ENCODE data around the gene NCCRP1. TPM values are rescaled to one million over a fixed set of nuclear protein-coding genes. Genes with fewer than 3 reads are reported as not detected.
A peak's percentile ranks its signal among the peaks of the same experiment; 100 is the strongest.
"Not testable (repeated sequence)": the region's sequence is repeated elsewhere in the genome, so short reads cannot be mapped to it uniquely, and the experiment has no call there.

Gene NCCRP1
- polyA plus RNA-seq, 3 donors, result 1.3 to 4.5 (median 1.7) TPM

DNA sequence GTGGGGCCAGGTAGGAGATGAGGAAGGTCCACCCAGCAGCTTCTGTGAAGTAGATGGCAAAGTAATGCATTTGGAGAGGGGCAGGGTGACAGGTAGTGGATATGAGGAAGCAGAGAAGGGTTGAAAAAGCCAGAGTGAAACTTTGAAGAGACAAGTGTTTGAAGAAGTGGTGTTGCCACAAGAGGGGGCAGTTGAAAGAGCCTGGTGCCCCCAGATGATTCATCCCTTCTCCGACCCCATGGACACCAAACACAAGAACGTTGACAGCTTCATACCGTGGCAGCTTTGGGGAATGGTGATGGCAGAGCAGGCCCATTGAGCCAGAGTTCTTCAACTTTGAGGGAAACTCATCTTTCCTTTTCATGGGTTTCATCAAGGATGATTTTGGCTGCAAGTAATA is 28.1 kb downstream of the NCCRP1 start:
- DNase-seq (ENCODE audit: extremely low read depth in 1 of 11, low read depth in 9 of 11, low spot score in 4 of 11), result no peak

DNA sequence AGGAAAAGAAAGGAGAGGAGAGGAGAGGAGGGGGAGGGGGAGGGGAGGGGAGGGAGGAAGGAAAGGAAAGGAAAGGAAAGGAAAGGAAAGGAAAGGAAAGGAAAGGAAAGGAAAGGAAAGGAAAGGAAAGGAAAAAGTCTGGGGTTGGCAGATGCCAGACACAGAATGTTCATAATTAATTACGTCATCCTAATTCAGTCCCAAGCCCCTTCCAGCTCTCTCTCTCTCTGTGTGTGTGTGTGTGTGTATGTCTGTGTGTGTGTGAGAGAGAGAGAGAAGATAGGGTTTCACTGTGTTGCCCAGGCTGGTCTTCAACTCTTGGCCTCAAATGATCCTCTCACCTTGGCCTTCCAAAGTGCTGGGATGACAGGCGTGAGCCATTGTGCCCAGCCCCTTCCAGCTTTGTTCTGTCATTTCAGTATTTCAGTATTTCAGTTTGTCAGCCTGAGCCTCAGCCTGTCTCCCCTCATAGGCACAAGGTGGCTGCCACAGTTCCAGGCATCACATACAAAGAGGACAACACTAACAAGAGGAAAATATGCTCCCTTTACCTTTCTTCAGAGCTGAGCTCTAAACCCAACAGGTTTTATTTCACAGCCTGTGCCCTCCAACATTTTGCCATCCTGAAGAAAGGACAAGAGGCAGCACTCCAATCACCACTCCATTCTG is 33.5 kb downstream of the NCCRP1 start:
- DNase-seq (ENCODE audit: extremely low read depth in 1 of 11, low read depth in 9 of 11, low spot score in 4 of 11), result no peak

DNA sequence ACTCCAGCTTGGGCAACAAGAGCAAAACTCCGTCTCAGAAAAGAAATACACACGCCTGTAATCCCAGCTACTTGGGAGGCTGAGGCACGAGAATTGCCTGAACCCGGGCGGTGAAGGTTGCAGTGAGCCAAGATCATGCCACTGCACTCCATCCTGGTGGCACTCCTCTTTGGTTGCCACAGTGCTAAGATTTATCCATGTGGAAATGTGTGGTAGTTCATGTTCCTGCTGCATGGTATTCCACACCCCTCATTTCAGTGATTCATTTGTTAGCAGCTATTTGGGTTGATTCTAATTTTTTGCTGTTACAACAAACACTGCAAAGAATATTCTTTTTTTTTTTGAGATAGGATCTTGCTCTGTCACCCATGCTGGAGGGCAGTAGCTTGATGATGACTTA is 35.9 kb downstream of the NCCRP1 start:
- DNase-seq (ENCODE audit: extremely low read depth in 1 of 11, low read depth in 9 of 11, low spot score in 4 of 11), result no peak

DNA sequence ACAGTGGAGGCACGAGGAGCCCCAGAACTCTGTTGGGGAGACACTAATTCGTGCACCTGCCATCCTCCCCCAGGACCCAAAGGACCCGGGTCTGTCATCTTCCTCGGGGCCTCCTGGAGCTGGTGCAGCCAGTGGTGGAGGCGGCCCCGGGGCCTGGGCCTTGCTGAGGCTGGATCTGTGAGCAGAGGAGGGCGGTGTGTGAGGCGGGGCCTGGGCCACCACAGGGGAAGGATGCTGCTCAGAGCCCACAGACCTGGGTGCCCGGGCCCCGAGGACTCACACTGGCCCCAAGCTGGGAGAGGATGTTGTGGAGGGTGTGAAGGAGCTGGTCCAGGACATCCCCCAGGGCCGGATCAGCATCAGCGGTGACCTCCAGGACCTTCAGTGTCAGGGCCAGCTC is 39.8 kb downstream of the NCCRP1 start:
- no peak for DNase-seq (ENCODE audit: extremely low read depth in 1 of 11, low read depth in 9 of 11, low spot score in 4 of 11)

DNA sequence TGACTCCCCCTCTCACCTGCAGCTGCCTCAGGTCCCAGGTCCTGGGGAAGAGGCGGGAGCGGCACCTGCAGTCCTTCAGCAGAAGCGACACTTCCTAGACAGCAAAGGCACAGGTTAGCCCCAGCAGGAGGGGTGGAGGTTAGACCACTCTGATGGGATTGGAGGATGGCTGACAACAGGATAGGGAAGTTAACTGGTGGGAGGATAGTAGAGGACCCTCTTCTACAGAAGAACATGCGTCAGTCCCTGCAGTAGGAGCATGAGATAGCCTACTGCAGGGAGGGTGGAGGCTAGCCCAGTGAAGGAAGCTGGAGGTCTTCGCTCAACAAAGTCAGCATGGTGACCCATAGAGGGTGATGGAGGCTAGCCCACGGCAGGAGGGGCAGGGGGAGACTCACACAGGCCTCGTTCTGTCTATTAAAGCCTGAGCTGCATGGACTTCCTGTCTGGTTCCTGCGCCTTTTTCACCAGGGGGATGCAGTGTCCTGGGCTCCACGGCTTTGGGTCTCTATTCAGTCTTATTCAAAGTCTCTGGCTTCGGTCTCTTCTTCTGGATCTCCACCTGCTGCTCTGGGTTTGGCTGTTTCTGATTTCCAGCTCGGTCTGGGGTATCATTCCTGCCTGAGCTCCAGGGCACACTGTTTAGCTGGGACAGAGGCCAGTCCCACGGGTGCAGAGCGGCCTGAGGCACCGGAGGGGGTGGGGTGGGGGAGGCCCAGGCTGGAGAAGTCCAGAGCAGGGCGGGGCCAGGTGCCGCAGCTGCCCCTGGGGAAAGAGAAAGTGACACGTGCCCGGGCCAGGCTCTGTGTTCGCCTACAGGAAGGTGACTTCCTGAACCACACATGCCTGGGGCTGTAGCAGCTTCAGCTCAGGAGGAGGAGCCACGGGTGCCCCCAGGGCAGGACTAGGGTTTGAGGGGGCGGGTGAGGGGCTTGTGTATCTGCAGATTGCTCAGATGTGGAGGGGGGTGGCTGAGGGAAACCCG is 40.7 kb downstream of the NCCRP1 start:
- DNase-seq (ENCODE audit: extremely low read depth in 1 of 11, low read depth in 9 of 11, low spot score in 4 of 11), result no peak

DNA sequence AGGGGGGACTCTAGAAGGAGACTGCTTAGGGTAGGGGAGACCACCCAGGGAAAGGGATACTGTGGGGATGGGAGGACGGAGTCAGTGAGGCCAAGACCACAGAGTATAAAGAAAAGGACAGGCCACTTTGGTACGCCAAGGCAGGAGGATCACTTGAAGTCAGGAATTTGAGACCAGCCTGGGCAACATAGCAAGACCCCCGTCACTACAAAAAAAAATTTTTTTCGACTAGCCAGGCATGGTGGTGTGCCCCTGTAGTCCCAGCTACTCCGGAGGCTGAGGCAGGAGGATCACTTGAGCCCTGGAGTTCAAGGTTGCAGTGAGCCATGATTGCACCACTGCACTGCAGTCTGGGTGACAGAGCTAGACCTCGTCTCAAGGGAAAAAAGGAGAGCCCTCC is 41.4 kb downstream of the NCCRP1 start:
- no peak for DNase-seq (ENCODE audit: extremely low read depth in 1 of 11, low read depth in 9 of 11, low spot score in 4 of 11)

DNA sequence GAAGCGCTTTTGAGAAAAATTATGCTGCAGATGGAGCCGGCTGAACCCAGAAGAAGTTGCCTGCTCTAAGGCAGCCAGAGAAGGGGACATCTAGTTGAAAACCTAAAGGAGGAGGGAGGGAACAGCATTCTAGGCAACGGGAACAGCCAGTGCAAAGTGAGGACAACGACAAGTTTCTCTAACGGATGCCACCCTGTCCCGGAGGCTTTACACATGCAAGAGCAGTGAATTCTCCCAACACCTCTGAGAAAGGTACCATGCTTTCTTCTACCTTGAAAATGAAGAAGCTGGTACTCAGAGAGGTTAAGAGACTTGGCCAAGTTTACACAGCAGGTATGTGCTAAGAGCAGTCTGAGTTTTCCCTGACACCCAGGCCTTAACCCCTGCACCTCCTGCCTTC is 42.2 kb downstream of the NCCRP1 start:
- DNase-seq (ENCODE audit: extremely low read depth in 1 of 11, low read depth in 9 of 11, low spot score in 4 of 11), result no peak

DNA sequence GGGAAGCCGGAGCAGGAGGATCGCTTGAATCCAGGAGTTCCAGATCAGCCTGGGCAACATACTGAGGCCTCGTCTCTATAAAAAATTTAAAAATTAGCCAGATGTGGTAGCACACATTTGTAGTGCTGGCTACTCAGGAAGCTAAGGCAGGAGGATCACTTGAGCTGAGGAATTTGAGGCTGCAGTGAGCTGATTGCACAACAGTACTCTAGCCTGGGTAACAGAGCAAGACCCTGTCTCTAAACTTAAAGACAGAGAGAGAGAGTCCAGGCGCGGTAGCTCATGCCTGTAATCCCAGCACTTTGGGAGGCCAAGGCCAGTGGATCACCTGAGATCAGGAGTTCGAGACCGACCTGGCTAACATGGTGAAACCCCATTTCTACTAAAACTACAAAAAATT is 43.7 kb downstream of the NCCRP1 start:
- DNase-seq (ENCODE audit: extremely low read depth in 1 of 11, low read depth in 9 of 11, low spot score in 4 of 11), result no peak

DNA sequence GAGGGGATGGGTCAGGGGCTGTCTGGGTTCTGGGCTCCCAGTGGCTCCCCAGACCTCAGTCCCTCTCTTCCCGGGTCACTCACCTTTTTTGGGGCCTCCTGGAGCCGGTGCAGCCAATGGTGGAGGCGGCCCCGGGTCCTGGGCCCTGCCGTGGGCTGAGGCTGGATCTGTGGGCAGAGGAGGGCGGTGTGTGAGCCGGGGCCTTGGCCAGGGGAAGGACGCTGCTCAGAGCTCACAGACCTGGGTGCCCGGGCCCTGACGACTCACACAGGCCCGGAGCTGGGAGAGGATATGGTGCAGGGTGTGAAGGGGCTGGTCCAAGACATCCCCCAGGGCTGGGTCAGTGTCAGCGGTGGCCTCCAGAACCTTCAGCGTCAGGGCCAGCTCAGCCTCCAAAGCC is 47.0 kb downstream of the NCCRP1 start:
- DNase-seq (ENCODE audit: extremely low read depth in 1 of 11, low read depth in 9 of 11, low spot score in 4 of 11), result not testable (repeated sequence)

DNA sequence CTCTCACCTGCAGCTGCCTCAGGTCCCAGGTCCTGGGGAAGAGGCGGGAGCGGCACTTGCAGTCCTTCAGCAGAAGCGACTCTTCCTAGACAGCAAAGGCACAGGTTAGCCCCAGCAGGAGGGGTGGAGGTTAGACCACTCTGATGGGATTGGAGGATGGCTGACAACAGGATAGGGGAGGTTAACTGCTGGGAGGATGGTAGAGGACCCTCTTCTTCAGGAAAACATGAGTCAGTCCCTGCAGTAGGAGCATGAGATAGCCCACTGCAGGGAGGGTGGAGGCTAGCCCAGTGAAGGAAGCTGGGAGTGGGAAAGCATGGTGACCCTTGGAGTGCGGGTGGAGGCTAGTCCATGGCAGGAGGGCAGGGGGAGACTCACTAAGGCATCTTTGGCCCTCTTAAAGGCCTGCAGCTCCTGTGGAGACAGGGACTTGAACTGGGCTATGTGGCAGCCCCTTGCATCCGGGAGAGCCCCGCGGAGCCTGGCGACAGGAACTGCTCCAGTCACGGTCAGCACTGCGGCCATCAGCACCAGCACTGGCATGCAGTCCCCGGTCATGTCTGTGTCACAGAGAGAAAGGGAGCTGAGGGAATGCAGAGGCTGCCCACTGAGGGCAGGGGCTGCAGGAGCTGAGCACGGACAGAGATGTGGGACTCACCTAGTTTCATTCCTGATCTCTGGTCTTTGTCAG is 47.8 kb downstream of the NCCRP1 start, which contains the start of gene IFNL3:
Gene IFNL3, minus strand, starts transcription at position 597 of the 691 bp plus-strand sequence. Its CDS starts 39 bp downstream, at position 558.
- DNase-seq (ENCODE audit: extremely low read depth in 1 of 11, low read depth in 9 of 11, low spot score in 4 of 11), result not testable (repeated sequence)

DNA sequence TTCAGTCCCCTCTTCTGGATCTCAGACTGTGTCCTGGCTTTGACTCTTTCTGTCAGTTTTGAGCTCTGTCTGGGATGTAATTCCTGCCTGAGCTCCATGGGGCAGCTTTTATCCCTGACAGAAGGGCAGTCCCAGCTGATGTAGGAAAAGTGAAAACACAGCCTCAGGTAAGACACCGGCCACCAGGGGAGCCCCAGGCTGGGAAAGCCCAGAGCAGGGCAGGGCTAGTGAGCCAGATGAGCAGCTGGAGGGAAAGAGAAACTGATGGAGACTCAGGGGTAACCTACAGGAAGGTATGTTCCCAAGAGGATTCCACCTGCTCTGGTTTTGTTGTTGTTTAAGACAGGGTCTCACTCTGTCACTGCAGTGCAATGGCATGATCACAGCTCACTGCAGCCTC is 48.4 kb downstream of the NCCRP1 start:
- not testable (repeated sequence) for DNase-seq (ENCODE audit: extremely low read depth in 1 of 11, low read depth in 9 of 11, low spot score in 4 of 11)

DNA sequence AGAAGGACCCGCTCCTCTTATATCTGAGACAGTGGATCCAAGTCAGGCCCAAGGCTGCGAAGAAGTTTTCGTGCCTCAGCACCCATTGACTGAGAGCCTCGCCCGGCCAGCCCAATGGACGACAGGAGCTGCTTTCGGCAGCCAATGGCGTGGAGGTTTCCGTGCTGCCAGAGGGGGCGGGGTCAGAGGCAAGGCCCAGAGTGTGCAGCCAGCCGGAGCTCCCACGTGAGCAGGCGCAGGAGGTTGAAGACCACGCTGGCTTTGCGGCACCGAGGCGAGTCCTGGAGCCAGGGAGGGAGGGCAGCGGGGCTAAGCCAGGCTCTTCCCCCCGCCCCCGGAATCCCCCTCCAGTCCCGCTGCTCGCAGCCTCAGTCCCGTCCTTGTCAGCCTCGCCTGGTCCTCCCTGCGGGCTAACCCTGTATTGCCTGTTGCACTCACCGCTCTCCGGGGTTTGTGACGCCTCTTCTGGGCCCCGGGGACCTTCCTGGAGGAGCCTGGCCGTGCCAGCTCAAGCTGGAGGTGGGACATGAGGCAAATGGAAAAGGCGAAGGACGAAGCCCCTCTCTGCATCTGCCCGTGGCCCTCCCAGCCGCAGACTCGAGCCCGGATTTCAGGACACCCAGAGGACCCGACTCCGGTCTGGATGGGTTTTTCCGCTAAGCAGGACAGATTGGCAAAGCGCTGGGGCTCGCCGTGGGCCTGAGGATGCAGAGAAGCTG is 50.3 kb downstream of the NCCRP1 start:
- DNase-seq (ENCODE audit: extremely low read depth in 1 of 11, low read depth in 9 of 11, low spot score in 4 of 11), result peak in 1 of 11 donors; percentile 32

DNA sequence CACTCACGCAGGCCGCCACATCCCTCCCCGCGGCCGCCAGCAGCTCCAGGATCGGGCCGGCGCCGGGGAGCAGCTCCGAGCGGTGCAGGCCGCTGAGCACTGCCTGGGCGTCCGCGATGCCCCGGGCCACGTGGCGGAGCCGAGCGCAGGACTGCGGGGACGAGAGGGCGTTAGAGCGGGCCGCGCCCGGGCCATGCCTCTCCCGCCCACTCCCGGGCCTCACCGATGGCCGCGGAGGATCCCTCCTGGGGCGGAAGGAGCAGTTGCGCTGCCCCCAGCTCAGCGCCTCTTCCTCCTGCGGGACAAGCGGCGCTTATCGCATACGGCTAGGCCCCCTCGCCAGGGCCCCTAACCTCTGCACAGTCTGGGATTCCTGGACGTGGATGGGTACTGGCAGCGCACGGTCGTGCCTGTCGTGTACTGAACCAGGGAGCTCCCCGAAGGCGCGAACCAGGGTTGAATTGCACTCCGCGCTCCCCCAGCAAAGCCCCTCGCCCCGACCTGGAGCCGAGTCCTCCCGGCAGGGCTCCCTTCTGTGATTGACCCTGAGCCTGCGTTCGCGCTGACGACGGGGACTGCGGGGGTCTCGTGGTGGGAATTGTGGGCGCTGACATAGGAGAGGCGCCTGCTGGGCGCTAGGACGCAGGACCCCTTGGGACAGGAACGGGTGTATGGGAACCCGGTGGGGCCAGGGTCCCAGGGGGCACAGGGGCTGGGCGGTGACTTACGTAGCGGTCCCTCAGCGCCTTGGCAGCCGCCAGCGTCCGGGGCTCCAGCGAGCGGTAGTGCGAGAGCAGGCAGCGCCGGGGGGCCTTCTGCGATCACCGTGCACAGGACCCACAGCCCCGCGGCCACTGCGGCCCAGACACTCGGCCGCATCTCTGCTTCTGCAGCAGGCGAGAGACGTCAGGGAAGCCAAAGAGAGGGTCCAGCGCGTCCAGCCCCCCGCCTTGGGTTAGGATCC is 51.2 kb downstream of the NCCRP1 start:
- DNase-seq (ENCODE audit: extremely low read depth in 1 of 11, low read depth in 9 of 11, low spot score in 4 of 11), result no peak

DNA sequence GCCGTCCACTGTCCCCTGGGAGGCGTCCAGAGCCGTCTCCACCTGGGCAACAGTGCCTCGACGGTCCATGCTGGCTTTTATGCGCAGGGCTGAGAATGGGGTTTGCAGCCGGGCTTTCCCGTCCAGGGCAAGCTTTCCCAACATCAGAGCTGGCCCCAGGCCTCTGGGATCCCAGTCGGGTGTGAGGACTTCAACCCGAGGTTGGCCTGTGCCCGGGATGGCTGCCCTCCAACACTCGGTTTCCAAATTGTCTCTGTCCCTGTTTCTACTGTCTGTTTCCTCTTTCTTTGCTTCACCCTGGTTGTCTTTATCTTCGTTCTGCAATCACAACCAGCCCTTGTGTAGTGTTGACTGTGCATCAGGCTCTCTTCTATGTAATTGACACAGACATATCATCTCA is 52.0 kb downstream of the NCCRP1 start, which contains the start of gene IFNL4:
Gene IFNL4, minus strand, starts transcription at position 51 of the 400 bp plus-strand sequence.
- no peak for DNase-seq (ENCODE audit: extremely low read depth in 1 of 11, low read depth in 9 of 11, low spot score in 4 of 11)

DNA sequence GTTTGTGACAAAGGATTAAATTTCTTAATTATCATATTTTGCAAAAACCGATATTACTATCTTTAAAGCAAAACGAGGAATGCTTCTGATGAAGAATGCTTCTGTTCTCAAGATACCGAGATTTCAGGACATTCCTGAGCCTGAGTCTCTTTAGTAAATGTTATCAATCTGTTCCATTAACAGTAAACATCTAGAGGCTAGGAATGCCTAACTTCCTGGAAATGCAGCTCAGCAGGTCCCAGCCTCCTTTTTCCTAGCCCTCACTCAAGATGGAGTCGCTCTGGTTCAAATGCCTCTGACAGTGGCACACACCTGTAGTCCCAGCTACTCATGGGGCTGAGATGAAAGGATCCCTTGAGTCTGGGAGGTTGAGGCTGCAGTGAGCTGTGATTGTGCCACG is 54.3 kb downstream of the NCCRP1 start:
- DNase-seq (ENCODE audit: extremely low read depth in 1 of 11, low read depth in 9 of 11, low spot score in 4 of 11), result no peak

All from renal cortex interstitium (tissue), 11 donors.